Left lobe of liver (tissue), 2 donors: ENCODE data around the gene UNC5C. TPM values are rescaled to one million over a fixed set of nuclear protein-coding genes. Genes with fewer than 3 reads are reported as not detected.

ENCODE experiments used
- ATAC-seq: fragments of 200-7000 bp; cut with Tn5 transposase; one replicate; pipeline ENCODE4 v1.9.1; 2020; ENCODE audit warnings: mild to moderate bottlenecking, moderate library complexity
- DNase-seq: peaks from one replicate; pipeline ENCODE4 v3.0.0-alpha.2; 2020; ENCODE audit warnings: low spot score
- total RNA-seq: library from RNA; stranded (reverse); gene quantifications from one replicate; pipeline ENCODE4 v1.2.1, GENCODE V29; 2021
- donor health status: DM: no; HTN: no; CAD: no; lungs with moderate emphysema.
- donor health status: DM: no; HTN: yes; CAD: no.

UNC5C gene
- total RNA-seq, 1 donor from 2014 or later, result 0.86 TPM

DNA sequence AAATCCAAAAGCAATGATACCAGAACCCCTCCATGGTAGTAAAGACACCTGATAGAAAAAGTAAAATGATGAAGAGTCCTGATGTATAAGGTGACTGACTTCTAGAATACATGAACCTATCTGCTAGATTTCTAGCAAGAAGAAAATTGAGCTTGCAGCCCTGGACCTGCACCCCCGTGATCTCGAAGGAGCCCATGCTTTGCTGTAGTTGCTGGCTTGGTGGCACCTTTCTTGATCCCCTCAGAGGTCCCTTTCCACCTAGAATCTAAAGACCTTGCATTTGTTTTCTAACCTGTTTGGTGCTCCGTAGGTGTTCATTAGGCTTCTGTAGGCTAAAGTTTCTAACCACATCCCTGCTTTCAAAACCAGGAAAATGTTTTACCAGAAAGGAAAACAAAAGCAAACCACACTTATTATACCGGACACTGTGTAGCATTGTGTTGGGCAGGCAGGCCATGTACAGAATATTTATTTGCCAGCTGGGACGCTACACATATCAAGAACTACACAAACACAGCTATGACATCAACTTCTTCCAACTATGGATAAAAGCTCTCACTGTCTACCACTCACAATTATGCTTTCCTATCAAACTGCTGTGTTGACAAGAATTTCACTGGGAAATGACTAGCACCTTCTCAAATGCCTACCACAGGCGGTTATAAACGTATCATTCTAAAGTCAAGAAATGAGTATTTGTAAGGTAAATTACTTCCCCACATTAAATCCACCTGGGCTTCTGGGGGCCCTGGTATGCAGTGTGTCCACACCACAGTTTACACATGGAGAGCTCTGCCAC lies 316.2 kb downstream of the UNC5C start:
- ATAC-seq, result no peak
- DNase-seq, result no peak

GRCh38 chr4:95231681-95232080 lies 317.1 kb downstream of the UNC5C start:
- no peak for DNase-seq

GRCh38 chr4:95225849-95226248 lies 322.9 kb downstream of the UNC5C start:
- ATAC-seq (no peak), DNase-seq (no peak)

More at GRCh38 chr4:95231681-95232080, 317.1 kb downstream of the UNC5C start:
- ATAC-seq, result no peak

DNA sequence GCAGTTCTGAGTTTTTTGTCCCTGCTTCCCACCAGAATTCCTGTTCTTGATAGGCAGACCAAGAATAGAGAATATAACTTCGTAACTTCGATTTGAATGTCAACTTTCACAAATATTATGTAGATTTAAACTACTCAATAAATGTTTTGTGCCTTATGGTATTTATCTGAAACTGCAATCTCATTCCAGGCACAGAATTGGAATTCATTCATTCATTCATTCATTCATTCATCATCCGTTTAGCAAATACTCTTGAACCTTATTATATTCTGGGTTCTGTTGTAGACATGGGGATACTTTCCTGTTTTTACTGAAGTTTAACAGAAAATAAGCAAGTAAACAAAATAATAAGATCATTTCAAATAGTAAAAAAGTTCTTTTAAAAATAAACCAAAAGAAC lies 324.4 kb downstream of the UNC5C start:
- no peak for DNase-seq
- no peak for ATAC-seq

DNA sequence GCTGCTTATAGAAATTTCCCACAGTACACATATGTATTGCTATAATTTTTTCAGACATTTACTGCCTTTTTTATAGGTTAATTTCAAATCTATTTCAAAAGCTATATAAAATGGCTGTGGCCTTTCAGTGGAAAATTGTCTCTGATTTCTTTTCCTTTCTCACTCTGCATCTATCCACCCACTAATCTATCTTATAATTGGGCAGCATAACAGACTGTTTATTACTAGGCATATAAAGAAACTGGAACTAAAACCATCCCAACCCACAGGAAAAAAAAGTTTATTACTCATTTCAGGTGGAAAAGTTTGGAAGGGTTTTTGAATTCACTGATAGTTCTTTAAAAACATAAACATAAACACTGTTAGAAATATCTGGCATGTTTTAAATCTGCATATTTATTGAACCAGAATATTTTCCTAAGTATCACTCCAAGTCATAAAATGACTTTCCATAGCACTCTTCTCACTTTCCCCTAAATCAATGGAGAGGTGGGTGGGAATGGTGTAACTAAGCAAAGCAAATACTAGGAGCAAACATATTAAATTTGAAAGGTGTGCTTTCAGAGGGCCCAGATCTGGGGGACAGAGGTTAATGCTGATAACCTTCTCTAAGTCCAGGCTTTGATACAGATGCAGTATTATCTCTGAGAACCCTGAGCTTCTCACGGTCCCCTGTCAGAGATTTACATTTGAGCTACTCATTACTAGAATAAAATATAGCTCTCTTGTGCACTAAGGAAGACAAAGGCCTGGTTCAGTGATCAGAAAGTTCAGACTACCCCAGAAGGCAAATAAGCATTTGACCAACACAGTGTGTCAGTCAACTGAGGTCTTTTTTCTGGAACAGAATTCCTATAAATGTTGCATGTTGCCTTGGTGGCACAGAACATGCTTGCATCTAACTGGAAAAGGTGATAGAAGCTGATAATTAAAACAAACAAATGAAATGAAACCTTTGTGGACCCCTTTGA lies 328.3 kb downstream of the UNC5C start:
- no peak for ATAC-seq
- DNase-seq, result no peak

DNA sequence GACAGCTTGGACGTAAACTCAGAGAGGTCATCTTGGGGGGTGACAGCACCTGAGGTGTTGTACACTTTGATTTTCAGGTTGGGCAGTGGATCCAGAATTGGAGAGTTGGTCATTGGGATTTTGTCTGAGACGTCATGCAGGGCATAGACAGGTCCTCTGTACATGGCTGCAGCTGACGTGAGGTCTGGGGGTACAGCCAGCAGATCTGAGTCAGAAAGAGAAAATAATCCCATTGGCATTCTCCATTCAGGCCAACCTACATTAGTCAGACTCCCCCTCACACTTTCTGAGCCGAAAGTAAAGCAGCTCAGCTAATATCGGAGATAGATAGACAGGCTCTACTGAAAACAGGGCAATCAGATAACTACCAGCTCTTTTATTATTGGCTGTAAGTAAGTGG lies 329.7 kb downstream of the UNC5C start:
- no peak for ATAC-seq
- DNase-seq, result no peak

GRCh38 chr4:95217197-95217596 lies 331.6 kb downstream of the UNC5C start:
- DNase-seq (no peak), ATAC-seq (no peak)

DNA sequence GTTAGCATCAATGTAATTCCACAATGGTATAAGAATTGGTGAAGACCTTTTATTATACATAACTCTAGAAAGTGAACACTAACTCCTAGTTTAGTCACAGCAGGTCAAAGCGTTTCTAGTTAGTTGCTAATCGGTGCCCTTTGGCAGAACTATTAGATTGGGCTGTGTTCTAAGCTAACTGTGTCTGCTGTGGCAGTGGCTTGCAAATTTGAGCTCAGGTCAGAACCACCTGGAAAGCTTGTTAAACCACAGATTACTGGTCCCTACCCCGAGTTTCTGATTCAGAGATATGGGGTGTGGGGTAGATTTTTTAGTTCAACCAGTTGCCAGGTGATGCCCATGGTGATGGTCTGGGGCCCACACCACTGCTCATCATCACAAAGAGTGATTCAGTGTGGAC lies 332.1 kb downstream of the UNC5C start:
- ATAC-seq, result no peak
- DNase-seq, result no peak

- DNase-seq (no peak), ATAC-seq (no peak)
These were observed 332.7 kb downstream of the UNC5C start for GRCh38 chr4:95215991-95216605.

GRCh38 chr4:95215043-95215442 lies 333.7 kb downstream of the UNC5C start:
- ATAC-seq, result no peak
- DNase-seq, result no peak

DNA sequence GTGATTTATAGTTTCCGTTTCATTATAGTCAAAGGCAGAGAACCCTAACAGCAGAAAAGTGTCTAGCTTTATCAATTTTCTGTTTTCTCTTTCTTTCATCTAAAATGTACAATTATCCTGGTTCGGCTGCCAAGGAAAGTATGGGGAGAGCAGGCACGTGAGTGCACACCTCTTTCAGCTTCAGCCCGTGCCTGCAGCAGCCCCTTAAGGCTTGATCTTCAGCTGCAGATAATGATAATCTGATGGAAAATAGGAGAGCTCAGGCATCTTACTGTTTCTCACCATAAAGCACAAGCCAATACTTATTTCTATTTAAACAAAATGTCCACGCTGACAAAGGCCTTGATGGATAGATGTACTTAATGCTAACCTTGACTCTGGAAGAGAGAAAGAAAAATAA lies 334.4 kb downstream of the UNC5C start:
- ATAC-seq (no peak), DNase-seq (no peak)

DNA sequence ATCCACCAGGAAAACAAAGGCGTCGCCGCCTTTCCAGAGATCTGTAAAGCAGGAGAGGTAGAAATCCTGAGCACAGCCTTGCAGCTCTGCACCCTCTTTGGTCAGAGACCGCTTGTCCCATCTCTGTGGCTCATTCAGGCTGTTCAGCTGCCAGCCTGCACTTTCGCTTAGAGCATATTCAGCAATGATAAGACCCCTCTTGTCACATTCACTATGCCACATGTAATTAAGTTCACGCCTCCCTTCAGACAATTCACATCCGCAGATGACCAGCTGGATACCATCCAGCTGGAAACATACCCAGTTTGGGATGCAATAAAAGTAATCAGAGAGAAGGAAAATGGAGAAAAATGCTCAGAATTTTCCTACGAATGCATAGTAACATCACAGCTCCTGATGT lies 335.4 kb downstream of the UNC5C start:
- no peak for ATAC-seq
- no peak for DNase-seq

DNA sequence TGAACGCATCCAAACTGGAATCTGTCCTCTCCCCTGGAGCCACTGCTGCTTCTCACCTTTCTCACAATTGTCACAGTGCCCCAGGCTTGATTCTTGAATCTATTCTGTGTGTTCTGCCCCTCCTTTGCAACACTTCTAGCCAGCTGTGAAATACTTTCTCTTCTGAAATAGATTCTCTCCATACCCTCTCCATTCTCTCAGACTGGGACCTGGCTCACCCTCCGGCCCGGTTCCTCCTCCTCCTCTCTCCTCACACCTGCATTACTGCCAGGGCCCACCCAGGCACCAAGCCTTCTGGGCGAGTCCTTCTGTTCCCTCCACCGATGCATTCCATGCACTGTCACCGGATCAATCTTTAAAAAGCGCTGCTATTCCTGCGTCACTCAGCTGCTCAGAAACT lies 336.1 kb downstream of the UNC5C start:
- DNase-seq (no peak), ATAC-seq (no peak)

DNA sequence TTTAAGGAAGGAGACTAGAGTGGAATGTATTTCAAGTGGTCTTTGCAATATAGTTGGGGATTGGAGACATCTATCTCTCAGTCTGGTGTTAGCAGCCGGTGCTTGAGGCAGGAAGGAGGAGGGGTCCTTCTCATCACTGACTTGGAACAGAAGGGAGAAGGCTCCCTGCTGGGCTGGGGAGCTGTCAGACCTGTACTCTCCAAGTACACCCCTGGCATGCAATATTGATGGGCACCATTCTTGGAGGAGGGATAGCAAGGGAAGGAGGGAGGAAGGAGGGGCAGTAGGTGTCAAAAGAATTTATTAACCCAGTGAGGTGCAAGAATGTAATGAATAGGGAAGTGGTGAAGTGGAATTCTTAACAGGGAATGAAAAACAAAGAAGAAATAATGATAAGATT lies 338.8 kb downstream of the UNC5C start:
- no peak for ATAC-seq
- DNase-seq, result no peak

DNA sequence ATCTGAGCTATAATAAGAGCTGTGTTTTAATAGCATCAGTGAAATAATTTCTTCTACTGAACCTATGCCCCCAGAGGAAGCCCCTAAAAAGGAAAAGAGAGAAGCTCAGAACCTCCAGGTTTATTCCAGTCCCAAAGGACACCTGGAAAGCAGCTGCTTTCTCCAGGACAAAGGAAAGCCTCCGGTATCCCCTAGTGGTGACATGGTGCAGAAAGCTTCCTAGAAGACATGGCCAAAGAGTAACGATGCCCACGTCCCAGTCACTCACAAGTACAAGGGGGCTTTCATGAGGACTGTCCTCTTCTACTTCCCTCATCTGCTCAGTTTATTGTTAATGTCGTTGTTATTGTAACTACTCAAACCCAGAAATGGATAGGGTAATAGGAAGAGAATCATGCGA lies 343.9 kb downstream of the UNC5C start:
- ATAC-seq (no peak), DNase-seq (no peak)

GRCh38 chr4:95204267-95204844 lies 344.4 kb downstream of the UNC5C start:
- DNase-seq (no peak), ATAC-seq (no peak)

GRCh38 chr4:95198961-95199360 lies 349.8 kb downstream of the UNC5C start:
- no peak for ATAC-seq

DNA sequence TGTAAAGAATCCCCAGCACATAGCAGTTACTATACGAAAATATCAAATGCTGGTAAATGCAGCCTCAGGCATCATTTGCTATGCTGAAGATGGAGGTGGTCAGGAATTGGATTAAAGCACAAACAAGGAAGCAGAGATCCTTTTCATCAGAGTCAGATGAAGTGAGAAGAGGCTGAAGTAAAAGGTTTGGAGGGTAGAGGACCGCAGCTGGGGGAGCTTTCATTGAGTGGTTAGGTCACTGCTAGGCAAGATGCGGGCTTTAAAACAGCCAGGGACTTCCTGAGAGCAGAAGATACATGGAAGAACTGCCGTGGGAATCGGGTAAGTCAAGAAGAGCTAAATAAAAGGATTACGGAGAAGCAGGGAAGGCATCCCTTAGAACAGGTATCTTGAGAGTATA lies 351.4 kb downstream of the UNC5C start:
- no peak for ATAC-seq
- DNase-seq, result no peak

More at GRCh38 chr4:95198961-95199360, 349.8 kb downstream of the UNC5C start:
- no peak for DNase-seq

- no peak for DNase-seq
- ATAC-seq, result no peak
These were observed 355.2 kb downstream of the UNC5C start for GRCh38 chr4:95193391-95194224.

GRCh38 chr4:95191537-95191936 lies 357.2 kb downstream of the UNC5C start:
- ATAC-seq, result no peak
- no peak for DNase-seq
